Right cardiac atrium (tissue), 5 donors: ENCODE measurements around the gene CEACAM8. TPM values are rescaled to one million over a fixed set of nuclear protein-coding genes. Genes with fewer than 3 reads are reported as not detected.
A peak's percentile ranks its signal among the peaks of the same experiment; 100 is the strongest.
"Not testable (repeated sequence)": the region's sequence is repeated elsewhere in the genome, so short reads cannot be mapped to it uniquely, and the experiment has no call there.

ENCODE experiments used
- ATAC-seq, 2 donors: fragments of 200-7000 bp; cut with Tn5 transposase; one replicate each; pipeline versions ENCODE4 v1.8.0 to v1.9.1; 2020; ENCODE audit warnings: moderate library complexity in 2 of 2, mild to moderate bottlenecking in 1 of 2
- DNase-seq, 3 donors: peaks; one replicate each; pipeline ENCODE4 v3.0.0-alpha.2; 2020
- H3K27ac ChIP-seq: one replicate; pipeline ENCODE4 v1.5.1; 2013; ENCODE audit warnings: mild to moderate bottlenecking, low read length, control low read depth, moderate library complexity
- H3K27me3 ChIP-seq: one replicate; pipeline ENCODE4 v1.6.1; 2013; ENCODE audit not compliant: control insufficient read depth, insufficient read depth
- H3K4me1 ChIP-seq: one replicate; pipeline ENCODE4 v1.6.1; 2013; ENCODE audit warnings: low read length; ENCODE audit not compliant: control insufficient read depth, insufficient read depth
- H3K4me3 ChIP-seq: one replicate; pipeline ENCODE4 v1.5.1; 2013; ENCODE audit warnings: low read length, control low read depth
- H3K9me3 ChIP-seq: one replicate; pipeline ENCODE4 v1.6.1; 2013; ENCODE audit warnings: low read length; ENCODE audit not compliant: control insufficient read depth
- WGBS: extraction: QIAGEN DNeasy Blood & Tissue Kit; methylation state at CpG from one replicate; pipeline ENCODE4 v1.1.7; 2013; 5-methylcytosine and 5-hydroxymethylcytosine counted together
- intact Hi-C, 4 donors: fragments of 100-400 bp; cut with DNase I; formaldehyde crosslinking; loops; one replicate each; pipeline versions ENCODE4 v1.11.0 to v1.14.0; 2022 to 2023
- polyA plus RNA-seq: library from polyadenylated mRNA; stranded (reverse); fragments of 200-250 nt; gene quantifications from one replicate; pipeline ENCODE4 v1.2.3, GENCODE V29; 2013
- total RNA-seq, 4 donors: library from RNA; stranded (reverse); fragmentation: NEBNext Ultra II Directional; extraction: Animal tissue kit (Norgen Biotek cat#: 25700); gene quantifications; one replicate each; pipeline ENCODE4 v1.2.1, GENCODE V29; 2021
- donor health status: healthy with polysubstance abuse.
- donor health status: DM: no; HTN: yes; CAD: no.
- donor health status: DM: no; HTN: no; CAD: no.
- donor health status: DM: no; HTN: yes; CAD: no; lungs with severe emphysema.
- donor health status: DM: yes; HTN: yes; CAD: no.

Gene CEACAM8
- total and polyA plus RNA-seq, 5 donors, result not detected

GRCh38 chr19:42569193-42569592 lies 25.5 kb downstream of the CEACAM8 start:
- H3K4me1 ChIP-seq, result no peaks in the 10 kb centered on the region
- no peak for ATAC-seq

DNA sequence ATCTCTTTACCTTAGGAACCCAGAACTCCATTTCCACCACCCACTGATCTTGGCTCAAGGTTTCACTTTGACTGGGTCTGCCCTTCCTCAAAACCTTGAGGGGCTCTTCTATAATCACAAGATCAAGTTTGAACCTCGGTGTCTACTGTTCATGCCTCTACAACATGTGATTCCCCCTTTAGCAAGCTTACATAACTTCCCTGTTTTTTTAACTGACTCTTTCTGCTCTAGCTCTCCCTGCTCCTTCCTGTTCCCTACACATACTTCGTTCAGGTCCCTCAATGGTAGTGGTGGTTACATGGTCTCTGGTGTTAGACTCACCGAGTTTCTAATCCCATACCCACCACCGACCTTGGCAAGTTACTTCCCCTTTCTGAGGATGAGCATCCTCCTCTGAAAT lies 26.7 kb downstream of the CEACAM8 start:
- DNase-seq (no peak), ATAC-seq (no peak)
- 64% methylated on average over 4 of the region's 4 CpGs for WGBS
- Histone ChIP-seq H3K4me1 (peaks cover 6% of the 10 kb centered on the region), H3K27me3 (no peaks in the 10 kb centered on the region), H3K4me3 (no peak overlapping the region), H3K27ac (no peak overlapping the region), H3K9me3 (no peaks in the 10 kb centered on the region)
- intact Hi-C loops, result no loop called here

More at GRCh38 chr19:42569193-42569592, 25.5 kb downstream of the CEACAM8 start:
- 64% methylated on average over 2 of the region's 2 CpGs for WGBS
- DNase-seq, result no peak
- intact Hi-C loops, result no loop called here
- no peak overlapping the region for H3K4me3 ChIP-seq
- no peaks in the 10 kb centered on the region for H3K9me3 ChIP-seq
- no peak overlapping the region for H3K27ac ChIP-seq
- no peaks in the 10 kb centered on the region for H3K27me3 ChIP-seq

GRCh38 chr19:42567567-42567966 lies 27.2 kb downstream of the CEACAM8 start:
- no peak for ATAC-seq
- H3K9me3 ChIP-seq, result no peaks in the 10 kb centered on the region
- no peaks in the 10 kb centered on the region for H3K27me3 ChIP-seq
- intact Hi-C loops, result no loop called here
- no peak for DNase-seq
- peaks cover 6% of the 10 kb centered on the region for H3K4me1 ChIP-seq
- no peak overlapping the region for H3K4me3 ChIP-seq
- H3K27ac ChIP-seq, result no peak overlapping the region
- 88% methylated on average over 4 of the region's 4 CpGs for WGBS

DNA sequence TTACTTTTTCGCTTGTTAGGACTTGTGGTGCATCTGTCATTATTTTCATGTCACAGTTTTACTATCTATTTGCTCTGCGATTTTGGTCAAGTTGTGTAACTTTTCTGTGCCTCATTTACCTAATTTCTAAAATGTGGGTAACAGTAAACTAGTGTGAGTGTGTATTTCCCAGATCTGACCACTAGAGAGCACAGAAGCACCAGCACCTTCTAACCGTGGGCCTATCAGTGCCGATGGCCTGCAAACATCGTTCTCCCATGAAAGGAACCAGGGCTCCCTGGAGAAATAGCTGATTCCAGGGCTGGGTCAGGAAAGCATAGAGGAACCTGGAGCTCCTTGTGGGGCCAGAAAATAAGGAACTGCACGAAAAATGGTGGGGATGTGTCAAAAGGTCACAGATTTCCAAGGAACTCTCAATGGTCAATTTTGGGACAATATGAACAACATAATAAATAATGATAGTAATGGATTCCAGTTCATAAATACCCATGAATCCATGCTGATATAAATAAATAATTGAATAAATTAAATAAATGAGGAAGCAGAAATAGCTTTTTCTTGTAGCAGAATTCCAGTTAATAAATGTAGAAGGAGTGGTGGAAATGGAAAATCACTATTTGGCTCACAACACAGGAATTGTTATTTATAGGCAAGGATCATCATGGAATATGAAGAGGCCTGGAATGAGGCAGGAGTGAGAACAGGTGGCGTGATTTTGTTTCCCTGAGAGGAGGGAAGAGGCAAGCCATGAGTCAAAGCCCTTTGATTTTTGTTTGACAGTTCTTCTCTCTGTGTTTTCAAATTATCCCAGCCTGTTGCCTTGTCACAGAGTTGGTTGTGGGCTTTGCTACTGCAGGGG lies 31.1 kb downstream of the CEACAM8 start:
- Histone ChIP-seq H3K9me3 (no peaks in the 10 kb centered on the region), H3K4me1 (peaks cover 6% of the 10 kb centered on the region), H3K27me3 (no peaks in the 10 kb centered on the region), H3K4me3 (no peak overlapping the region), H3K27ac (no peak overlapping the region)
- WGBS, result 15% methylated on average over 7 of the region's 7 CpGs
- intact Hi-C loops, result no loop called here
- peak; percentile 77 to 81 for ATAC-seq
- DNase-seq, result peak in 2 of 3 donors; percentile 34 to 56

GRCh38 chr19:42561512-42561911 lies 33.2 kb downstream of the CEACAM8 start:
- no peak overlapping the region for H3K27ac ChIP-seq
- H3K9me3 ChIP-seq, result no peaks in the 10 kb centered on the region
- peaks cover 6% of the 10 kb centered on the region for H3K4me1 ChIP-seq
- H3K4me3 ChIP-seq, result no peak overlapping the region
- ATAC-seq, result peak in 1 of 2 donors; percentile 10
- intact Hi-C loops, result no loop called here
- no peaks in the 10 kb centered on the region for H3K27me3 ChIP-seq
- DNase-seq, result no peak
- 74% methylated on average over 2 of the region's 2 CpGs for WGBS

DNA sequence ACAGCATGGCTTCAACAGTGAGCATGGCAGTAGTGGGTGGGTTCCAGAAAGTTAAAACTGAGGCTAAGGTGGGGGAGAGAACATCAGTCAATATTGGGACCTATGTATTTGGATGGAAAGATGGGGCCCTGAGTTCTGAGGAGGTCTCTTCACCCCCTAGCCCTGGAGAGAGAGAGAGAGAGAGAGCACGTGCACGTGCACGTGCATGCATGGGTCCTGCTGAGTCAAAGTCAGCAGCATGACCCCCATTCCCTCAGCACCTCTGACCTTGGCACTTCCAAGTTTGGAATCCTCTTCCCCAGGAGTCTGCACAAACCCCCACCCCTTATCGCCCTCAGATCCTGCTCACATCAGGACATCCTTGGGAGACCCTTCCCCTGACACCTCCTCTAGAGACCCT lies 34.0 kb downstream of the CEACAM8 start:
- no peaks in the 10 kb centered on the region for H3K27me3 ChIP-seq
- intact Hi-C loops, result no loop called here
- H3K4me3 ChIP-seq, result no peak overlapping the region

GRCh38 chr19:42558450-42559150 lies 36.1 kb downstream of the CEACAM8 start:
- peaks cover 2% of the 10 kb centered on the region for H3K4me1 ChIP-seq
- ATAC-seq (no peak), DNase-seq (no peak)
- 52% methylated on average over 7 of the region's 7 CpGs for WGBS
- intact Hi-C loops, result no loop called here
- no peak overlapping the region for H3K27ac ChIP-seq
- no peaks in the 10 kb centered on the region for H3K9me3 ChIP-seq
- no peaks in the 10 kb centered on the region for H3K27me3 ChIP-seq
- no peak overlapping the region for H3K4me3 ChIP-seq

More for the DNA sequence above, 34.0 kb downstream of the CEACAM8 start:
- DNase-seq (no peak), ATAC-seq (no peak)
- H3K9me3 ChIP-seq, result no peaks in the 10 kb centered on the region
- no peak overlapping the region for H3K27ac ChIP-seq
- WGBS, result 67% methylated on average over 4 of the region's 4 CpGs
- H3K4me1 ChIP-seq, result peaks cover 6% of the 10 kb centered on the region

DNA sequence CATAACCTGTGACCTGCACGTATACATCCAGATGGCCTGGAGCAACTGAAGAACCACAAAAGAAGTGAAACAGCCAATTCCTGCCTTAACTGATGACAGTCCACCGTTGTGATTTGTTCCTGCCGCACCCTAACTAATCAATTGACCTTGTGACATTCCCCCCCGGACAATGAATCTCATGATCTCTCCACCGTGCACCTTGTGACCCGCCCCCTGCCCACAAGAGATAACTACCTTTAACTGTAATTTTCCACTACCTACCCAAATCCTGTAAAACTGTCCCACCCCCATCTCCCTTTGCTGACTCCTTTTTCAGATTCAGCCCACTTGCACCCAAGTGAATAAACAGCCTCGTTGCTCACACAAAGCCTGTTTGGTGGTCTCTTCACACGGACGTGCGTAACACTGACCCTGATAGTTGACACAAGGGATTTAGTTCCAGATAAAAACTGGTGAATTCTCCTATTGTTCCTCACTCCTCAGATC lies 37.3 kb downstream of the CEACAM8 start:
- intact Hi-C loops, H3K27me3 ChIP-seq, H3K4me3 ChIP-seq, DNase-seq, H3K9me3 ChIP-seq, ATAC-seq, H3K4me1 ChIP-seq, H3K27ac ChIP-seq: not testable (repeated sequence)
- WGBS, result 74% methylated on average over 10 of the region's 10 CpGs

DNA sequence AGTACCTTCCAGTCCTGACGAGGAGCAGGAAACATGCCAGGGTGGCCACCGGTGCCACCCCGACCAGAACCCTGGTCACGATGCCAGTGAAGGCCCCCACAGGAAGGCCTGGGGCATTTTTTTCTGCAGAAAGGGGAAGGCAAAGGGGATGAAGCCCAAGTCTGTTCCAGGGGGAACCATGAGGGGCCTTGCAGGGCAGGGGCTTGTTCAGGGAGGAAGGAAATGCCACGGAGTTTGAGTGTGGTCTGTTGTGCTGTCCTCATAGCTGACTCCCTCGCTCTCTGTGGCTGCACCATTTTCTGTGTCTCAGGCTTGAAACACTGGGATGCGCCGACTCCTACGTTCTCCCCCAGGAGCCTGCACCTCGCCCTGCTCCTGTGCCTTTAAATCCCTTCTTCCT lies 38.9 kb downstream of the CEACAM8 start:
- intact Hi-C loops, result no loop called here
- WGBS, result 58% methylated on average over 10 of the region's 10 CpGs
- no peak for ATAC-seq

GRCh38 chr19:42555317-42555716 lies 39.4 kb downstream of the CEACAM8 start:
- WGBS, result 40% methylated on average over 5 of the region's 5 CpGs
- intact Hi-C loops, result no loop called here
- H3K4me1 ChIP-seq, result no peaks in the 10 kb centered on the region
- H3K4me3 ChIP-seq, result no peak overlapping the region
- DNase-seq (no peak), ATAC-seq (peak in 1 of 2 donors; percentile 35)
- no peaks in the 10 kb centered on the region for H3K9me3 ChIP-seq
- no peaks in the 10 kb centered on the region for H3K27me3 ChIP-seq
- H3K27ac ChIP-seq, result no peak overlapping the region

More for the DNA sequence above, 38.9 kb downstream of the CEACAM8 start:
- no peak for DNase-seq
- H3K4me1 ChIP-seq, result no peaks in the 10 kb centered on the region
- H3K27ac ChIP-seq, result no peak overlapping the region
- H3K4me3 ChIP-seq, result no peak overlapping the region
- no peaks in the 10 kb centered on the region for H3K27me3 ChIP-seq
- no peaks in the 10 kb centered on the region for H3K9me3 ChIP-seq

DNA sequence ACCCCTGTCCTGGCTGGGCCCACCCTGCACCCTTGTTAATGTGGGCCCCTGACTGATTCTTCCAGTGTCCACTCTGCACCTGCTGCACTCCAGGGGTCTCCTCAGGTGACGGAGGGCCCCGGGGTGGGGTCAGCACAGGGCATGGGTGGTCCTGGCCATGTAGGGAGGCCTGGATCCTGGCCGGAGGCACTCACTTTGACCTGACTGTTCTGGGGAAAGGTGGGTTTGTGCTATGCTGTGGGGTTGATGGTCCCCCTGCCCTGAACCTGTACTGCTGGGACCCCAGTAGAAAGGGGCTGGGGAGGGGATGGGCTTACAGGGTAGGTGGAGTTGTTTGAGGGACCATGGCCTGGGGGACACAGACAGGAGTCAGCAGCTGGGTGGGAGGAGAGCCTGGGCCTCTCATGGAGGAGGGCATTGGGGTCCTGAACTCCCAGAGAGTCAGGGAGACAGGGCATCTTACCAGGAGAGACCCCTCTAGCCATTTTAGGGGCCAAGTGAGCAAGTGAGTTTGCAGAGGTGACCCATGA lies 40.6 kb downstream of the CEACAM8 start:
- no peak overlapping the region for H3K4me3 ChIP-seq
- H3K4me1 ChIP-seq, result no peaks in the 10 kb centered on the region
- intact Hi-C loops, result no loop called here
- H3K9me3 ChIP-seq, result no peaks in the 10 kb centered on the region
- H3K27ac ChIP-seq, result no peak overlapping the region
- ATAC-seq, result no peak
- H3K27me3 ChIP-seq, result no peaks in the 10 kb centered on the region
- no peak for DNase-seq
- 93% methylated on average over 3 of the region's 3 CpGs for WGBS
